Right ventricle myocardium superior (tissue), 1 donor: ENCODE results near the gene INTU. TPM values are rescaled to one million over a fixed set of nuclear protein-coding genes. Genes with fewer than 3 reads are reported as not detected.

ENCODE experiments used
- ATAC-seq: fragments of 200-7000 bp; cut with Tn5 transposase; one replicate; pipeline ENCODE4 v1.9.1; 2020; ENCODE audit warnings: mild to moderate bottlenecking; ENCODE audit not compliant: poor library complexity
- DNase-seq: peaks from one replicate; pipeline ENCODE4 v3.0.0-alpha.2; 2020
- intact Hi-C: fragments of 100-400 bp; cut with DNase I; formaldehyde crosslinking; loops from one replicate; pipeline ENCODE4 v1.11.2; 2022
- total RNA-seq: library from RNA; stranded (reverse); fragmentation: NEBNext Ultra II Directional; extraction: Animal tissue kit (Norgen Biotek cat#: 25700); gene quantifications from one replicate; pipeline ENCODE4 v1.2.1, GENCODE V29; 2021
- donor health status: DM: no; HTN: yes; CAD: no; lungs with severe emphysema.

INTU gene
- total RNA-seq, 1 donor from 2014 or later, result 4.0 TPM

DNA sequence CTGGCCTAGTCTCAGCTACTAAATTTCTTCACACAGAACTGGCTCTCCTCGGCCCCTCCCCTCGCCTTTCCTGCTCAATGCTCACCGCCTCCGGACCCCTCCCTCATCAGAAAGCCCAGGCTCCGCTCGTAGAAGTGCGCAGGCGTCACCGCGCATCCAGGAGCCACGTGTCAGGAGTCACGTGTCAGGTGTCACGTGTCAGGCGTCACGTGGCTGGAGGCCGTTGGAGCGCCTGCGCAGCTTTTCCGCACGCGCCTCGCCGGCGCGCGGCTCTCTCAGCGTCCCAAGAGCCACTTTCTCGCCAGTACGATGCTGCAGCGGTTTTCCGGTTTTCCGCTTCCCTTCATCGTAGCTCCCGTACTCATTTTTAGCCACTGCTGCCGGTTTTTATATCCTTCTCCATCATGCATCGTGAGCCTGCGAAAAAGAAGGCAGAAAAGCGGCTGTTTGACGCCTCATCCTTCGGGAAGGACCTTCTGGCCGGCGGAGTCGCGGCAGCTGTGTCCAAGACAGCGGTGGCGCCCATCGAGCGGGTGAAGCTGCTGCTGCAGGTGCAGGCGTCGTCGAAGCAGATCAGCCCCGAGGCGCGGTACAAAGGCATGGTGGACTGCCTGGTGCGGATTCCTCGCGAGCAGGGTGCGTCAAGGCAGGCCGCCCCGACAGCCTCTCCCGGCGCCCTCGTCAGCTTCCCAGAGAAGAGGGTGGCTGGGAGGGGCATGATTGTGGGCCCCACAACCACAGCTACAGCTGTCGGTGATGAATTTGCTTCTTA lies 97.6 kb downstream of the INTU start, which contains the start of gene SLC25A31:
Gene SLC25A31 (plus strand): TSS at position 259 of the 772 bp plus-strand sequence. CDS start 146 bp downstream, at position 405.
- DNase-seq (no peak), ATAC-seq (no peak)
- intact Hi-C loops, result loop anchor here (5.0 kb wide), 1 partner anchor 123 kb away; no protein-coding TSS in a partner anchor

DNA sequence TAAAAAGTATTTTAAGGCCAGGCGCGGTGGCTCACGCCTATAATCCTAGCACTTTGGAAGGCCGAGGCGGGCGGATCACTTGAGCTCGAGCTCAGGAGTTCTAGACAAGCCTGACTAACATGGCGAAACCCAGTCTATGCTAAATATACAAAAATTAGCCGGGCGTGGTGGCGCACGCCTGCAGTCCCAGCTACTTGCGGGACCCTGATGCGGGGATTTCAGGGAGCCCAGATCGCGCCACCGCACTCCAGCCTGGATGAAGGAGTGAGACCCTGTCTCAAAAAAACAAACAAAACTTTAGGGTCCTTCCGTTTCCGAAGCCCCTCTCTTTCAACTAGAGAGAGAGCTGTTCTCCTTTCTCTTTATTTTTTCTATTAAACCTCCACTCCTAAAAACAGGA lies 98.6 kb downstream of the INTU start:
- no peak for ATAC-seq
- intact Hi-C loops, result loop anchor here (5.0 kb wide), 1 partner anchor 124 kb away; no protein-coding TSS in a partner anchor
- no peak for DNase-seq

DNA sequence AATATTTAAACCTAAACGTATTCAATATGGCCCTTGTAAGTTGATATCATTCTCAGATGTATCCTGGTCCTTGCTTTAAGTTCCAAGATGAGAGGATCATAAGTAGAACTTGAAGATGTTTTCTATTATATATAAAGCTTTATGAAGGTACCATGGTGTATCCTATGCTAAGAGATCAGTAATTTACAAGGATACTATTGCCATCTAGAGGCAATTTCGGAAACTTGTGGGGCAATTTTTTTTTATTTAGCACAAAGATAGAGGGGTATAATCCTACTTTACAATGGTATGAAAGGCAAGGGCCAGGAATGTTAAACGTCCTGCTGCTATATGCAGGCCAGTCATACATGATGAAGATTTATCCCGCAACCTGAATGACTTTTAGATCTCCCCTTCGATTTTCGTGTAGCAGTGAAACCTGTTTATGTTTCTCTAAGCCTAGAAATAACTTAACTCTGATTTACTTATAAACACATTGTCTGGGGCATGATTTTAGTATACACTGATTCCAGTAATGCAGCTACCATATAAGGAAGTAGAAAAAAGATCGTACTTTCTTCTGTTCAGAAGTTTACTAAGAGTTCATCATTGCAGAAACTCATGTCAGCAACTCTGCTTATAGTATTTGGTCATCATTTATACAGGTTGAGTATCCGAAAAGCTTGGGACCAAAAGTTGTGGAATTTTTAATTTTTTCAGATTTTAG lies 100.0 kb downstream of the INTU start:
- ATAC-seq (peak; percentile 48), DNase-seq (no peak)
- intact Hi-C loops, result loop anchor here (5.0 kb wide), 1 partner anchor 125 kb away; no protein-coding TSS in a partner anchor

- intact Hi-C loops, result loop anchor here (5.0 kb wide), 1 partner anchor 128 kb away; no protein-coding TSS in a partner anchor
- DNase-seq (no peak), ATAC-seq (no peak)
Observed at GRCh38 chr4:127734976-127735375, 102.2 kb downstream of the INTU start.

DNA sequence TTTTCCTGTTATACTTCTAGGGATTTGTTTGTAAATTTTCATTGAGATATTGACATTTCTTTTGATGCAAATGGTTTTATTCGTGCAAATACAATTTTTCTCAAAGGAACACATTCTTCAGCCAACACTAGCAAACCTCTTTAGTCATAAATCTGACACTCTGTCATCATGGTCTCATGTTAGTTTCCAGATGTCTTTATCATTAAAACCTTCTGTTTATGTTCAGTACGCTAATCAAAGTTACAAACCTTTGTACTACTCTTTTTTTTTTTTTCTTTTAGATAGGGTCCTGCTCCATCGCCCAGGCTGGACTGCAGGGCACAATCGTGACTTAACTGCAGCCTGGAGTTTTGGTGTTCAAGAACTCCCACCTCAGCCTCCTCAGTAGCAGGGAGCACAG lies 104.5 kb downstream of the INTU start:
- ATAC-seq (no peak), DNase-seq (no peak)
- intact Hi-C loops, result no loop called here

DNA sequence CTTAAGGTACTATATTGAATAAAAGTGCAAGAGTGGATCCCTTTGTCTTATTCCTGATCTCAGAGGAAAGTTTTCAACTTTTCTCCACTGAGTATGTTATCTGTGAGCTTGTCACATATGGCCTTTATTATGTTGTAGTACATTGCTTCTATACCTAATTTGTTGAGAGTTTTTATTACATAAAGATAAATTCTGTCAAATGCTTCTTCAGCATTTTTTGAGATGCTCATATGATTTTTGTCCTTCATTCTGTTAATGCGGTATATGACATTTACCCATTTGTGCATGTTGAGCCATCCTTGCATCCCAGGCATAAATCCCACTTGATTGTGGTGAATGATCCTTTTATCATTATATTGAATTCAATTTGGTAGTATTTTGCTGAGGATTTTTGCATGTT lies 108.5 kb downstream of the INTU start:
- no peak for ATAC-seq
- intact Hi-C loops, result no loop called here
- no peak for DNase-seq

DNA sequence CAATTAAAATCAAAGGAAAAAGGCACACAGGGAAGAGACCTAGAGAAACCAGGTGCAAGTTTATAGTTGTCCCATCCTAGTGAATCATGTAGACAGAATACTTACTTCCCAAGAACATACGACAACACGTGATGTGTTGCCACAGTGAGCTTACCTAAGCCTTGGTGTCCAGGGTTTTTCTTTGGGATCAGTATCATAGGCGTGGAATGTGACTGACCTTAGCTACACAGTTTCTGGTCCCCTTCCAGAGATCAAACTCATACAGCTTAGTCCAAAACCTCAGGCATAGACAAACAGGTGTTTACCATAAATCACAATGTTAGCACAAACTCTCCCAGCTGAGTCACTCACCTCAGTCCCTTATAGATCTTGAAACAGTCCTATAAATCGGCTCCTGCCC lies 115.1 kb downstream of the INTU start:
- intact Hi-C loops, result no loop called here
- DNase-seq (no peak), ATAC-seq (no peak)

GRCh38 chr4:127748957-127749356 lies 116.2 kb downstream of the INTU start:
- DNase-seq, result no peak
- no peak for ATAC-seq
- intact Hi-C loops, result no loop called here

GRCh38 chr4:127756906-127757305 lies 124.1 kb downstream of the INTU start:
- DNase-seq (no peak), ATAC-seq (no peak)
- intact Hi-C loops, result no loop called here

GRCh38 chr4:127759228-127759820 lies 126.6 kb downstream of the INTU start:
- intact Hi-C loops, result no loop called here
- ATAC-seq, result no peak
- DNase-seq, result no peak

GRCh38 chr4:127759893-127760292 lies 127.1 kb downstream of the INTU start:
- no peak for ATAC-seq
- no peak for DNase-seq
- intact Hi-C loops, result no loop called here

- intact Hi-C loops, result no loop called here
- ATAC-seq, result no peak
- DNase-seq, result no peak
Observed at GRCh38 chr4:127771535-127772275, 138.9 kb downstream of the INTU start.

DNA sequence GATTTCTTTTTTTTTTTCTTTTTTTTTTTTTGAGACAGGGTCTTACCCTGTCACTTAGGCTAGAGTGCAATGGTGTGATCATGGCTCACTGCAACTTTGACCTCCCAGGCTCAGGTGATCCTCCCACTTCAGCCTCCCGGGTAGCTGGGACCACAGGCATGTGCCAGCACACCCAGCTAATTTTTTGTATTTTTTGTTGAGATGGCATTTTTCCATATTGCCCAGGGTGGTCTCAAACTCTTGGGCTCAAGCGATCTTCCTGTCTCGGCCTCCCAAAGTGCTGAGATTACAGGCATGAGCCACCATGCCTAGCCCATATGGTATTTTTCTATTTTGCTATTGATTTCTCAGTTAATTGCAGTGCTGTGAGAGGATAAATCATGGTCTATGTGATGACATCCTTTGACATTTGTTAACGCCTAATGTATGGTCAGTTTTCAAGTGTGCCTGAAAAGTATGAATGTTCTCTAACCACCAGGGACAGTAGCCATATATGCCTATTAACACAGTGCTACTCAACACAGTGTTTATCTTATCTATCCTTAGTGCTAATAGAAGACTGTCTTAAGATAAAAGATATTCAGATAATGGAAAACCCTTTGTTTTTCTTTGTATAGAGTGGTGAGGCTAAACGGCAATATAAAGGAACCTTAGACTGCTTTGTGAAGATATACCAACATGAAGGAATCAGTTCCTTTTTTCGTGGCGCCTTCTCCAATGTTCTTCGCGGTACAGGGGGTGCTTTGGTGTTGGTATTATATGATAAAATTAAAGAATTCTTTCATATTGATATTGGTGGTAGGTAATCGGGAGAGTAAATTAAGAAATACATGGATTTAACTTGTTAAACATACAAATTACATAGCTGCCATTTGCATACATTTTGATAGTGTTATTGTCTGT lies 140.3 kb downstream of the INTU start:
- no peak for DNase-seq
- intact Hi-C loops, result no loop called here
- no peak for ATAC-seq

- ATAC-seq (no peak), DNase-seq (no peak)
- intact Hi-C loops, result no loop called here
Observed at GRCh38 chr4:127775843-127776242, 143.1 kb downstream of the INTU start.
